ENCODE measurements around the gene KRTAP10-12. TPM values are rescaled to one million over a fixed set of nuclear protein-coding genes. Genes with fewer than 3 reads are reported as not detected.

KRTAP10-12 gene
- total RNA-seq, 4 donors from 2014 or later, result not detected

DNA sequence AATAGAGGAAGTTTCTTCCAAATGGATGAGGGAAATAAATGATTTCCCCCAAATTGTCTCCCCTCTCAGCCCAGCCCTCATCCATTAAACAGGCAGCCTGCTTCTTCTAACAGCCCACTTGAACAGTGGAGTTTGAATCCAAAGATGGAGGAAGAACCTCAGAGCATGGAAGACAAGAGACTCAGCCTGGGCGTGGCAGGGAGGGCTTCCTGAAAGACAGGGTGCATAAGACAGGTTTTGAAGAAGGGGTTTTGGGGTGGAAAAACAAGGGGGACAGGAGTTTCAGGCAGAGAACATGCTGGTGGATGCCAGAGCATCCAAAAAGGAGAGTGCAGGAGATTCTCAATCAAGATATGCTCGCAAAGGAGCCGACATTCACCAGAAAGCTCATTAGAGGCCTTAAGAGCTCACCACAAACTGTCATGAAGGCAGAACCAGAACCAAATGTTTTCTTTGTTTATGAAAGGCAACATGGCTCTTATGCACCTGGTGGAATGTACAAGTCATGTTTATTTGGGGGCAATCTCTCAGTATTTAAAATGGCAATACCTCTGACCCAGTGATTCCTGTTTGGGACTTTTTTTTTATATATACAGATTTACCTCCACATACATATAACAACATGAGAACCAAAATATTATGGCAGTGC is 40.9 kb downstream of the KRTAP10-12 start:
- WGBS, result 66% methylated on average over 3 of the region's 3 CpGs

DNA sequence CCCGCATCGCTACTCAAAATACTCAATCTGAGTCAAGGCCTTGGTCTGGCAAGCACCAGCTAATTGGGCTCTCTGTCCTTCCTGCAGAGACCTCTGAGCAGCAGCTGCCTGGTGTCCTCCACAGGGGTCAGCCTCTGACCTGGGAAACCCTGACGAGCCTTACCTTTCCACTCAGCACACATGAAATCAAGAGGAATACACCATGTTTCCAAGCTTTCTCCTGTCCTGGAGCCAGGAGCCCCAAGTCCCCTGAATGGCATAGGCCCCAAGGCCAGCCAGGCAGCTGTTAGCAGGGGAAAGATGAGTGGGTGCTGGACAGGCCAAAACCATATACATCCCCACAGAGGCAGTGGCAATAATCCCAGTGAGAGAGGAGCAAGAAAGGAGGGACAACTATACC is 41.6 kb downstream of the KRTAP10-12 start:
- no peak for TF ChIP-seq CTCF (IDR thresholded peaks at IDR 0.05)
- no peak for TF ChIP-seq POLR2A (IDR thresholded peaks at IDR 0.05; ENCODE audit: low read depth)
- no peak for TF ChIP-seq EP300 (IDR thresholded peaks at IDR 0.05)
- TF ChIP-seq POLR2AphosphoS5 (IDR thresholded peaks at IDR 0.05), result no peak
- intact Hi-C loops (cut with DNase I), result no loop called here
- no peak overlapping the region for H3K27ac ChIP-seq (replicated peaks in 1 of 4)
- H3K4me3 ChIP-seq, result no peak overlapping the region
- H3K9me3 ChIP-seq, result peaks cover 0 to 46% (median 28%) of the 10 kb centered on the region in 4 donors
- no peak for DNase-seq (ENCODE audit: extremely low spot score)
- no peaks in the 10 kb centered on the region for H3K36me3 ChIP-seq
- H3K27me3 ChIP-seq, result peaks cover 0 to 22% (median 0%) of the 10 kb centered on the region in 4 donors
- WGBS, result 100% methylated on average over 3 of the region's 3 CpGs
- no peaks in the 10 kb centered on the region for H3K4me1 ChIP-seq

More for the DNA sequence above, 40.9 kb downstream of the KRTAP10-12 start:
- H3K36me3 ChIP-seq, result no peaks in the 10 kb centered on the region
- peaks cover 0 to 24% (median 0%) of the 10 kb centered on the region in 4 donors for H3K27me3 ChIP-seq
- TF ChIP-seq POLR2AphosphoS5 (IDR thresholded peaks at IDR 0.05), result no peak
- no peak for TF ChIP-seq POLR2A (IDR thresholded peaks at IDR 0.05; ENCODE audit: low read depth)
- TF ChIP-seq CTCF (IDR thresholded peaks at IDR 0.05), result no peak
- TF ChIP-seq EP300 (IDR thresholded peaks at IDR 0.05), result no peak
- no peak for DNase-seq (ENCODE audit: extremely low spot score)
- H3K9me3 ChIP-seq, result peaks cover 0 to 46% (median 28%) of the 10 kb centered on the region in 4 donors
- H3K4me3 ChIP-seq, result no peak overlapping the region
- intact Hi-C loops (cut with DNase I), result no loop called here
- H3K27ac ChIP-seq (replicated peaks in 1 of 4), result no peak overlapping the region
- H3K4me1 ChIP-seq, result no peaks in the 10 kb centered on the region

DNA sequence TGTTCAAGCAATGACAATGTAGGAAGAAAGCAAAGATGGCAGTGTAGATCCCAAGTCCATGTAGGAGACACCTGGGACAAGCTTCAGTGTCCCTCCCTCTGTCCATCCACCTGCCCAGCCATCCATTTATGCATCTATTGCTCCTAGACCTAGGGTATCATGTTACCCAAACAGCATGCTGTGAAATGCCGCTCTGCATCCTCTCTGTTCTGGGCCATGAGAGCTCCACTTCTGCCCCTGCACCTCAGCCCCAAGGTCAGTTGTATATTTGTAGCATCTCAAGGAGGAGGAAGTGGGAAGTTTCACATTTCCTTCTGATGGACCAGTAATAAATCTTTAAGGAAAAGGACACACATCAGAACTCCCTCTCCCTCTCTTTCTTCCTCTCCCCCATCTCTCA is 42.3 kb downstream of the KRTAP10-12 start:
- Histone ChIP-seq H3K4me3 (no peak overlapping the region), H3K27ac (replicated peaks in 1 of 4) (no peak overlapping the region), H3K9me3 (peaks cover 0 to 46% (median 28%) of the 10 kb centered on the region in 4 donors), H3K36me3 (no peaks in the 10 kb centered on the region), H3K4me1 (no peaks in the 10 kb centered on the region), H3K27me3 (peaks cover 0 to 16% (median 0%) of the 10 kb centered on the region in 4 donors)
- no peak for DNase-seq (ENCODE audit: extremely low spot score)
- intact Hi-C loops (cut with DNase I), result no loop called here
- TF ChIP-seq POLR2AphosphoS5 (IDR thresholded peaks at IDR 0.05), result no peak
- TF ChIP-seq POLR2A (IDR thresholded peaks at IDR 0.05; ENCODE audit: low read depth), result no peak
- no peak for TF ChIP-seq CTCF (IDR thresholded peaks at IDR 0.05)
- no peak for TF ChIP-seq EP300 (IDR thresholded peaks at IDR 0.05)
- 89% methylated on average over 1 of the region's 1 CpG for WGBS

DNA sequence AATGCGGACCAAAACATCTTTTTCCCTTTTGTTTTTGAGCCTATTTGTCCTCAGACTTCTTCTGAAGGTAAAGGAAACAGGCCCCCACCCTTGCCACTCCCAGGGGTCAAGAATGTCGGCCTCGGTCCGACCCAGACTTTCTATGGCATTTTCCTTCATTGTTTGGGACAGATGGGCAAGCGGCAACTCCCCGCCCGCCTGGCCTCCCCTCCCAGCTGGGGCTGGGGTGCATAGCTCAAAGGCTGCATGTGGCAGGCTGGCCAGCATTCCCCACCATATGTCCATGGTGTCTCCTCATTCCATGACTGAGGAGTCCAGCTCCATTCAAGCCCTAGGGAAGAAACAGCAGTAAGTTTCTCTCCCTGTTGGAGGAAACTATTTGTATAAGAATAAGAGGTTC is 43.8 kb downstream of the KRTAP10-12 start:
- DNase-seq (ENCODE audit: extremely low spot score), result no peak
- H3K27me3 ChIP-seq, result peaks cover 0 to 2% (median 0%) of the 10 kb centered on the region in 4 donors
- intact Hi-C loops (cut with DNase I), result no loop called here
- WGBS, result 90% methylated on average over 7 of the region's 7 CpGs
- H3K27ac ChIP-seq (replicated peaks in 1 of 4), result no peak overlapping the region
- H3K4me3 ChIP-seq, result no peak overlapping the region
- H3K36me3 ChIP-seq, result no peaks in the 10 kb centered on the region
- H3K9me3 ChIP-seq, result peaks cover 0 to 42% (median 28%) of the 10 kb centered on the region in 4 donors
- no peaks in the 10 kb centered on the region for H3K4me1 ChIP-seq
- TF ChIP-seq CTCF (IDR thresholded peaks at IDR 0.05) (no peak), POLR2A (IDR thresholded peaks at IDR 0.05; ENCODE audit: low read depth) (no peak), EP300 (IDR thresholded peaks at IDR 0.05) (no peak), POLR2AphosphoS5 (IDR thresholded peaks at IDR 0.05) (no peak)
